Large intestine (tissue), 3 donors: ENCODE measurements around the gene TRPC4AP. TPM values are rescaled to one million over a fixed set of nuclear protein-coding genes. Genes with fewer than 3 reads are reported as not detected.

Experiments used
- DNase-seq, 2 donors: peaks; one replicate each; pipeline versions ENCODE4 v3.0.0 to v3.0.0-alpha.2; 2013
- H3K27ac ChIP-seq: one replicate; pipeline ENCODE4 v1.5.1; 2013; ENCODE audit warnings: low read length
- H3K27me3 ChIP-seq: 2 replicates; pipeline ENCODE4 v1.6.1; 2013; ENCODE audit warnings: low read length; ENCODE audit not compliant: control insufficient read depth, insufficient read depth
- H3K36me3 ChIP-seq: 2 replicates; pipeline ENCODE4 v1.6.1; 2013; ENCODE audit warnings: low read length; ENCODE audit not compliant: control insufficient read depth, insufficient read depth
- H3K4me1 ChIP-seq: one replicate; pipeline ENCODE4 v1.6.1; 2013; ENCODE audit warnings: low read length; ENCODE audit not compliant: control insufficient read depth, insufficient read depth
- H3K4me3 ChIP-seq: one replicate; pipeline ENCODE4 v1.5.1; 2013; ENCODE audit warnings: low read length
- H3K9me3 ChIP-seq: one replicate; pipeline ENCODE4 v1.6.1; 2013; ENCODE audit warnings: mild to moderate bottlenecking, low read depth, low read length, moderate library complexity; ENCODE audit not compliant: control insufficient read depth
- WGBS: methylation state at CpG from one replicate; pipeline ENCODE4 v1.1.5; 2013; ENCODE audit warnings: low lambda C conversion rate; ENCODE audit not compliant: insufficient coverage; 5-methylcytosine and 5-hydroxymethylcytosine counted together
- polyA plus RNA-seq: library from polyadenylated mRNA; unstranded; fragments of 120-200 nt; gene quantifications from one replicate; pipeline ENCODE4 v1.2.1, GENCODE V29; 2013

Gene TRPC4AP
- polyA plus RNA-seq, 1 donor, result 51.6 TPM

- Histone ChIP-seq H3K27me3 (no peaks in the 10 kb centered on the region), H3K4me1 (no peaks in the 10 kb centered on the region), H3K27ac (no peak overlapping the region), H3K9me3 (no peaks in the 10 kb centered on the region), H3K36me3 (no peaks in the 10 kb centered on the region), H3K4me3 (no peak overlapping the region)
- DNase-seq, result no peak
- WGBS, result no CpG with 5 or more reads among the region's 1 CpG
Measured at GRCh38 chr20:35106827-35107380, 14.3 kb upstream of the TRPC4AP start.

- no peaks in the 10 kb centered on the region for H3K4me1 ChIP-seq
- H3K9me3 ChIP-seq, result no peaks in the 10 kb centered on the region
- H3K27ac ChIP-seq, result no peak overlapping the region
- H3K27me3 ChIP-seq, result no peaks in the 10 kb centered on the region
- DNase-seq, result no peak
- H3K4me3 ChIP-seq, result no peak overlapping the region
- no peaks in the 10 kb centered on the region for H3K36me3 ChIP-seq
- 80% methylated on average over 1 of the region's 3 CpGs for WGBS
Measured at GRCh38 chr20:35104685-35105295, 12.2 kb upstream of the TRPC4AP start.

DNA sequence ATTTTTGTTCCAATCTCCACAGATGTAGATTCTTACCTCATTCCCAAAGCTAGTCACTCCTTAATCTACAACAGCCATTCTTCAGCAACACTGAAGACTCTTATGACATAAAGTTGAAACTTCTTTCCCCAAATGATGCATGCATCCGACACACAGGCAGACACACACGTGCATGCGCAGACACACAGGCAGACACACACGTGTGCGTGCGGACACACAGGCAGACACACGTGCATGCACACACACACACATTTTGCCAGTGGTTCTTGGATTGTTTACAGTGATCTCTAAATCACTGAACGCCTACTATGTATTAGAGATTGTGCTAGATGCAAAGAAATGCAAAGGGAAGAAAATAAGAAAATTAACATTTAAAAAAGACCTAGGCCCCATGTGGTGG, 9.0 kb upstream of the TRPC4AP start:
- Histone ChIP-seq H3K36me3 (no peaks in the 10 kb centered on the region), H3K9me3 (no peaks in the 10 kb centered on the region), H3K4me1 (no peaks in the 10 kb centered on the region), H3K4me3 (no peak overlapping the region), H3K27ac (no peak overlapping the region), H3K27me3 (no peaks in the 10 kb centered on the region)
- no CpG with 5 or more reads among the region's 8 CpGs for WGBS
- DNase-seq, result no peak

DNA sequence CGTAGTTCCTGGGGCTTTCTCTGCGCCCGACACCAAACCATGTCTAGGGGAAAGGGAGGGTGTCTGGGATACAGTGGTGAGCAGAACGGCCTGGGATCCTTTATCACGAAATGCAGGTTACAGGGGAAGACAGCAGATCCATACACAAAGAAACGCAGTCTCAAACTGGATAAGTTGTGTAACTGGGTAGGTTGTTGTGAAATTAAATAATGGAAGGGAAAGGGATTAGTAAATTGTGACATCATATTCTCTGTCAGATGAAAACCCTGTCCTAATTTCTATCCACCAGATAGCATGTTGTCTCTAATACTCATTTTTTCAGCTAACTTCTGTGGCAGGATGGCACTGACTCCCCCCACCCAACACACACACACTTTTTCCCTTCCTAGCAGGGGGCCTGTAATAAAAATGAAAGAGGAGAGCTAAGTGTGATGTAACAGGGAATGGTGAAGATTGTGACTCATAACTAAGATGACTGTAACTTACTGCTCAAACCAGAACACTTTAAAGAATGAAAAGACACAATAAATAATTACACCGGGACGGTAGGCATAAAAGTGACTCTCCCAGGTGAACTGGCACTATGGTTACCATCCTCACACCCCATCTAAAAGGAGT, 769 bp upstream of the TRPC4AP start:
- no peak overlapping the region for H3K27ac ChIP-seq
- peak overlapping the region; percentile 91 for H3K4me3 ChIP-seq
- H3K9me3 ChIP-seq, result no peaks in the 10 kb centered on the region
- H3K4me1 ChIP-seq, result peaks cover 10% of the 10 kb centered on the region
- 100% methylated on average over 1 of the region's 8 CpGs for WGBS
- H3K36me3 ChIP-seq, result no peaks in the 10 kb centered on the region
- H3K27me3 ChIP-seq, result no peaks in the 10 kb centered on the region
- no peak for DNase-seq

DNA sequence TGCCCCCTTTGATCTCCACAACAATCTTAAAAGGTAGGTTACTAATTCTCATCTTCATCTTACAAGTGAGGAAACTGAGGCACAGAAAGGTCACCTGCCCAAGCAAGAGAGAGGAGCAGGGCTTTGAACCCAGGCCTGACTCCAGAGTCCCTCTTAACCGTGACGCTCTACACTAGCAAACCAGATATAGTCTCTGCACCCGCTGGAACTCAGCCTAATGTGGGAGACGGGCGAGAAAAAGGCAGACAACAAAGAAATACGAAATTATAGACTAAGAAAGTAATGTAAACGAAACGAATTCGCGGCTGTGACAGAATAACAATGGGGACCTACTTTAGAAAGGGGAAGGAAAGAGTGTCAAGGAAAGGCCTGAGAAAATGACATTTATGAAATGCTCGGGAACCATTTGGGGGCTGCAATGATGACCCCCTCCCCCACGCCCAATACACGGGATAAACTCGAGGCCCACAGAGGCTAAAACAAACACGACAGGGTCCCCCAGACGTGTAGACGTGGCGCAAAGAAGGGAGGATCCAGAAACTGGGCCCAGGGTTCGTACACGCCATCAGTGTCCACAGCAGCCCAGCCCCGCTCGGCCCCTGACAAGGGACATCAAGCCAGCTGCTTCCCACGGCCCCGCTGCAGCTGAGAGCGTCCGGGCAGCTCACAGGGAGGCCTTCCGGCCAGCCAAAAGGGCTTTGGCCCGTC, 637 bp downstream of the TRPC4AP start:
- no peaks in the 10 kb centered on the region for H3K36me3 ChIP-seq
- peak overlapping the region; percentile 77 for H3K27ac ChIP-seq
- H3K27me3 ChIP-seq, result no peaks in the 10 kb centered on the region
- 0% methylated on average over 5 of the region's 28 CpGs for WGBS
- H3K4me3 ChIP-seq, result peak overlapping the region; percentile 91
- H3K4me1 ChIP-seq, result peaks cover 10% of the 10 kb centered on the region
- DNase-seq, result peak in 1 of 2 donors; percentile 19
- H3K9me3 ChIP-seq, result no peaks in the 10 kb centered on the region

DNA sequence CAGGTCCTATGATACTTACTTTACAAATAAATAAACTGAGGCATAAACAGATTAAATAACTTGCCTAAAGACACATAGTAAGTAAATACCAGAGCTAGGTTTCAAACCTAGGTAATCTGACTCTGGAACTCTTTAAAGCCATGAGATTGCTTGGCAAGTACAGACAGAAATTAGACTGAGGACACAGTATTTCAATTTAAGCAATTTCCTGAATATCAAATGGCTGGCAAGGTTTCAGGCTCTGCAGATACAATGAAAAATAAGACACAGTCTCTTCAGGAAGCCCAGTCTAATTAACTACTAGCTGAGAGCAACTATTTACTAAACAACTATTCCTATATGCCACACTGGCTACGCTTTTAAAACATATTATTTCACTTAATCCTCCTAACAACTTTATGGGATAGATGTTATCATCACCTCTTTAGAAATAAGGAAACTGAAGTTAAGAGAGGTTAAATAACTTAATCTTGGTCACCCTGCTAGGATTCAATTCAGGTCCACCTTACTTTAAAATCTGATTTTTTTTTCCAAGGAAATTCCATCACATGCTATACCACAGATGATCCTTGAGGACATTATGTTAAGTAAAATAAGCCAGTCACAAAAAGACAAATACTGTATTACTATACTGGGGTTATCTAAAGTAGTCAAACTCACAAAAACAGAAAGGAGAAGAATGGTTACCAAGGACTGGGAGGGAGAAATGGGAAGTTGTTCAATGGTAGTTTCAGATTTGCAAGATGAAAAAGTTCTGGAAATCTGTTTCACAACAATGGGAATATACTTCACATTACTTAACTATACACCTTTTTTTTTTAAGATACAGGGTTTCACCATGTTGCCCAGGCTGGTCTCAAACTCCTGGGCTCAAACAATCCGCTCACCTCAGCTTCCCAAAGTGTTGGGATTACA, 4.1 kb downstream of the TRPC4AP start:
- no peak overlapping the region for H3K27ac ChIP-seq
- DNase-seq, result no peak
- no peaks in the 10 kb centered on the region for H3K27me3 ChIP-seq
- H3K36me3 ChIP-seq, result no peaks in the 10 kb centered on the region
- peaks cover 10% of the 10 kb centered on the region for H3K4me1 ChIP-seq
- no peak overlapping the region for H3K4me3 ChIP-seq
- H3K9me3 ChIP-seq, result no peaks in the 10 kb centered on the region
- no CpG with 5 or more reads among the region's 2 CpGs for WGBS

DNA sequence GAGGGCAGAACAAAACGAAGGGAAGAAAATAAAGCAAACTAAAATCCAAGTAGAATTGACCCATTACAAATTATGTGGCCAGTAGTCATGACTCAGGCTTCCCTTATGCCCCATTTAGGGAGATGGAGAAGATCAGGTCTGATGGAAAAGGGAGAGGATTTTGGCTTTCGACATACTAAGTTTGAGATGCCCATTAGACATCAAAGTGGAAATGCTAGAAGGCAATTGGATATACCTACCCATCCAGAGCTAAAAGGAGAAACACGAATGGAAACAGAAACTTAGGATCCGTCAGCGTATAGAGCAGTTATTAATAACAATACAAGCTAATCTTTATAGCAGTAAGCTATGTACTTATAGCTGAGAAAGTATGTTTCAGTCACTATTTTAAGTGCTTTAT, 4.8 kb downstream of the TRPC4AP start:
- Histone ChIP-seq H3K27me3 (no peaks in the 10 kb centered on the region), H3K9me3 (no peaks in the 10 kb centered on the region), H3K36me3 (no peaks in the 10 kb centered on the region), H3K4me3 (no peak overlapping the region), H3K4me1 (peaks cover 6% of the 10 kb centered on the region), H3K27ac (no peak overlapping the region)
- WGBS, result 100% methylated on average over 1 of the region's 5 CpGs
- no peak for DNase-seq

GRCh38 chr20:35087355-35087754, 5.3 kb downstream of the TRPC4AP start:
- no peak for DNase-seq
- no peaks in the 10 kb centered on the region for H3K36me3 ChIP-seq
- no peak overlapping the region for H3K4me3 ChIP-seq
- no peaks in the 10 kb centered on the region for H3K9me3 ChIP-seq
- no peak overlapping the region for H3K27ac ChIP-seq
- H3K4me1 ChIP-seq, result peaks cover 6% of the 10 kb centered on the region
- H3K27me3 ChIP-seq, result no peaks in the 10 kb centered on the region
- WGBS, result no CpG with 5 or more reads among the region's 5 CpGs

- Histone ChIP-seq H3K9me3 (no peaks in the 10 kb centered on the region), H3K4me1 (no peaks in the 10 kb centered on the region), H3K36me3 (no peaks in the 10 kb centered on the region), H3K4me3 (no peak overlapping the region), H3K27ac (no peak overlapping the region), H3K27me3 (no peaks in the 10 kb centered on the region)
- no CpG with 5 or more reads among the region's 11 CpGs for WGBS
- no peak for DNase-seq
Measured at GRCh38 chr20:35085477-35086225, 7.0 kb downstream of the TRPC4AP start.
